SIG-M5 (cell line): ENCODE measurements around the gene ABI1.

Experiments
- DNase-seq: peaks from one replicate; lab custom pipeline; 2025; lab: John Stamatoyannopoulos, UW

ABI1 gene

DNA sequence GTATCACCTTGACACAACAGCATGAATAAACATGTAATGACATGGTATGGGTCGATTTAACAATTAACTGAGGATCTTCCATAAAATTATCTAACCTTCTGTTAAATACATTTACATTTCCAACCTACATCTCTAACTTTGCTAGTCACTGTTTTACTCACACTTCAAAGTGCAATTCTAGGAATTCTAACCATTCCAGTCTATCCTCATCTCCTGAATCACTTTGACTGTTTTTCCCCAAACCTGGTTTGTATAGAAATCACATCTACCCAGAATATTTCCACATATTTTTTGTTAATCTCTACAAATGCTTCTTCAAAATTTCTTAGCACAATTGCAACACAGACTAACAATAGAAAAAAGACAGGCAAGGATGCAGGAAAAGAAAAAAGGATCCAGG, 6.2 kb downstream of the ABI1 start:
- DNase-seq = no peak

DNA sequence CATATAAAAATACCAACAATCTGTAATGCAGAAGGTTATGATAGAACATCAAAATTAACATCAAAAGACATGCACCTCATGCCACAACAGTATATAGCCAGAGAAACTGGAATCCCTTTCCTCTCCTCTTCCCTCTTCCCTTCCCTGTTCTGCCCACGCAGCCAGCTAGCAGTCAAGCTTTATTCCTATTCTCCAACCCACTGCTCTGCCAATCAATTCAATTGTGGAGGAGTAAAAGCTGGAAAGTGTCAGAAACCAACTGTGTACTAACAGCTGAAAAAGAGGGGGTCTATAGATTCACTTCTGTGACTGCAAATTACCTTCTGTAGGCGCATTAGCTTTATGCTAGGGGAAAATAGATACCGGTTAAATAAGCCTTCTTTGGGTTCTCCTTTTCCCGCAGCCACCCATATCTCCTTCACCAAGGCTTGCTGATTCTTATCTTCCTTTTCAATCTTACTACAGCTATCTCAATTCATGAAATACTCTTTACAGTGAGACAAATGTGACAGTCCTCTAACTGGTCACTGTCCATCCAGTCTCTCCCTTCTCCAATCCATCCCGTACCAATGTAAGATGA, 16.3 kb downstream of the ABI1 start:
- no peak for DNase-seq

DNA sequence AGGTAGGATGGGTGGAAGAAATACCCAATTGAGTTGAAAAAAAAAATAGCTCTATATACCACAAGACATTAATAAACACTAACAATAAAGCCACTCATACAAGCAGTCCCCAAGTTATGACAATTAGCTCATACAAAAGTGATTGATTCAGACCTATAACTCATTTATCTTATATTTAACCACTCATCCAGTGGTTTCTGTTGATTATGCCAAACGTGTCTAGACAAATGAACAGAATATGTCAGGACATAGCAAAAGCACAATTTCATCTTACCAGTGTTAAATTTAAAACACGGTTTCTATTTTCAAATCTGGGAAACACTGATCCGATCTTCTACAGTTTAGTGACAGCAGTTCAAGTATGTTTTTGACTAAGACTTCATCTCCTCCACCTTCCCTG, 17.0 kb downstream of the ABI1 start:
- no peak for DNase-seq

- no peak for DNase-seq
Observed at GRCh38 chr10:26841733-26842317, 18.9 kb downstream of the ABI1 start.

- DNase-seq = no peak
Observed at GRCh38 chr10:26840938-26841732, 19.6 kb downstream of the ABI1 start.

- no peak for DNase-seq
Observed at GRCh38 chr10:26839966-26840627, 20.7 kb downstream of the ABI1 start.

- DNase-seq = peak; percentile 4
Observed at GRCh38 chr10:26837139-26837538, 23.6 kb downstream of the ABI1 start.

GRCh38 chr10:26835025-26835424, 25.7 kb downstream of the ABI1 start:
- DNase-seq = no peak

- no peak for DNase-seq
Observed at GRCh38 chr10:26832960-26833359, 27.8 kb downstream of the ABI1 start.

- DNase-seq = no peak
Observed at GRCh38 chr10:26831936-26832335, 28.8 kb downstream of the ABI1 start.

GRCh38 chr10:26829810-26830515, 30.8 kb downstream of the ABI1 start:
- no peak for DNase-seq

DNA sequence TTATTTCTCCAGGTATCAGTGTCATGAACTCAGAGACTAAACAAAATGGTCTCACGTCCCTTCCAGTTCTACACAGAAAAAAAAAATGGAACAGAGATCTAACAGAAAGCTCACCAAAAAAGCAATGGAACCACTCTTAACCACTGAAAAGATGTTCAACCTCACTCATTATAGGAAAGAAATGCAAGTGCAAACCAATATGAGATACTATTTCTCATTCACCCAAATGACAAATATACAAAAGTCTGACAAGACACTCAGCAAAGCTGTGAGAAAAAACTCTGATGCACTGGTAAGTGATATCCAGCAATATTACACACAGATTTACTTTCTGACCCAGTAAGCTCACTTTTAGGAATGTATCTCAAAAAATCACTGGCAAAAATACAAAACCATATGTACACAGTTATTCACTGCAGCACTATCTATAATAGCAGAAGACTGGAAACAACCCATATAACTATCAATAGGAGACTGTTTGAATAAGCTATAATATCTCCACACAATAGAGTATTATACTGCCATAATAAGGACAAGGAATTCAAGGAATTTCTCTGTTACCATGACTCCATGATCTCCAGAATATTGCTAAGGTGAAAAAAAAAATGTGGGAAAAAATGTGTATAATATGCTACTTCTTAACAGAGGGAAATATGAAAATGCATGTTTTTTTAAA, 36.6 kb downstream of the ABI1 start:
- no peak for DNase-seq

DNA sequence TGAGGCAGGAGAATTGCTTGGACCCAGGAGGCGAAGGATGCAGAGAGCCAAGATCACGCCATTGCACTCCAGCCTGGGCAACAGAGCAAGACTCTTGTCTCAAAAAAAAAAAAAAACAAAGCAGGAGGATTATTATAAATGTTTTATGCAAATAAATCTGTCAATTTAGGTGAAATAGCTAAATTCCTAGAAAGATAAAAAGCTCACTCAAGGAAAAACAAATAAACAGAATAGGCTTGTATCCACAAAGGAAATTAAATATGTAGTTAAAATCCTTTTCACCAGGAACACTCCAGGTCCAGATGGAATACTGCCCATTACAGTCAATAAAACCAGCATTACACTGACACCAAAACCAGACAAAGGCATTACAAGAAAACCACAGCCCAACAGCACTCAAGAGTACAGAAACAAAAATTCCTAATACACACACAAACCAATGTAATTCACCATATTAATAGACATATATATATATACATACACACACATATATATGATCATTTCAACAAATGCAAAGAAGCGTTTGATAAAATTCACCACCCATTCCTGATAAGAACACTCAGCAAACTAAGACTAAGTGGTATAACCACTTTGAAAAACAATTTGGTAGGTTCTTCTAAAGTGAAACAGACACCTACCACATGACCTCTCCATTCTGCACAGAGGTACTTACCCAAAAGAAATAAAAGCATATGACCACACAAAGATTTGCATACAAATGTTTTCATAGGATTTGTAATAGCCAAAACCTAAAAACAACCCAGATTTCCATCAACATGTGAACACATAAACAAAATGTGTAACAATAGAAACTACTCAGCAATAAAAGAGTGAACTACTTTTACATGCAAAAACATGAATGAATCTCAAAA, 38.8 kb downstream of the ABI1 start:
- no peak for DNase-seq

DNA sequence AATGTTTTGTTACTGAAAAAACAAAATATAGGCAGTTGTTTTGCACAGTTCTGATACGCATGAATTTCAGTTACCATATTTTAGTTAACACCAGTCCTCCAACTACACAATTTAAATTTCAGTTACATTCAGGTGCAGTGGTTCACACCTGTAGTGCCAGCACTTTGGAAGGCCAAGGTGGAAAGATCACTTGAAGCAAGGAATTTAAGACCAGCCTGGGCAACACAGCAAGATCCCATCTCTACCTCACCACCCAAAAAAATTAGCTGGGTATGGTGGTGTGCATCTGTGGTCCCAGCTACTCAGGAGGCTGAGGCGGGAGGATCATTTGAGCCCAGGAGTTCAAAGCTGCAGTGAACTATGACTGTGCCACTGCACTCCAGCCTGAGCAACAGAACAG, 45.3 kb downstream of the ABI1 start:
- DNase-seq = no peak

GRCh38 chr10:26810435-26811026, 50.2 kb downstream of the ABI1 start:
- no peak for DNase-seq

- no peak for DNase-seq
Observed at GRCh38 chr10:26809973-26810372, 50.8 kb downstream of the ABI1 start.

DNA sequence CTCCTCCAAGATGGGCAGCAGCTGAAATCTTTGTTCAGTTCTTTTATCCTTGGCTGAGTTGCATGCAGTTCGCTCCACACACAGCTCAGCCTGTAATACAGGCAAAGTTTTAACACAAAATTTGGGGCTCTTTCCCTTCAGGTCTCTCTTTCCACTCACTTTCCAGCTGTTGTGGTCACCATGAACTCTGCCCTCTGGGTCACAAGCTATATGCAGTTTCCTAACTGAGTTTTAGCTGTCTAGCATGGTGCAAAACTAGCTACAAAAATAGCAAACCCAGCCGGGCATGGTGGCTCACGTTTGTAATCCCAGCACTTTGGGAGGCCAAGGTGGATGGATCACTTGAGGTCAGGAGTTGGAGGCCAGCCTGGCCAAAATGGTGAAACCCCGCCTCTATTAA, 53.2 kb downstream of the ABI1 start:
- no peak for DNase-seq

DNA sequence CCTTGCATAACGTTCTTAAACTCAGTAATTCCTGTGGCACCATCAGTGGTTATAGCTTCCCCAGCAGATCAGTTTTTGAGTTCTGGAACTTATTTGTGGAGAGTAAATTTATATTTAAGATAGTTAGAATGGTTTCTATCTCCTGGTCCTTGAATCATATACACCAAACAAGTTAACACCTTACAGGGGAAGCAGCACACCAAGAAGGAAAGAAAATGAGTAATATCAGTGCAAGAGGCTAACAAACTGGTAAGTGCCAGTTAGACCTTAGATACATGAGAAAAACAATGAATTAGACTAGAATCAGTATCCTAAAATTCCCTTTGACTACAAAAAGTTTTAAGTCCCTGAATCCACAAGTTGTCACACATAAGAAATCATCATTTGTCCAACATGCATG, 54.2 kb downstream of the ABI1 start:
- DNase-seq = no peak

DNA sequence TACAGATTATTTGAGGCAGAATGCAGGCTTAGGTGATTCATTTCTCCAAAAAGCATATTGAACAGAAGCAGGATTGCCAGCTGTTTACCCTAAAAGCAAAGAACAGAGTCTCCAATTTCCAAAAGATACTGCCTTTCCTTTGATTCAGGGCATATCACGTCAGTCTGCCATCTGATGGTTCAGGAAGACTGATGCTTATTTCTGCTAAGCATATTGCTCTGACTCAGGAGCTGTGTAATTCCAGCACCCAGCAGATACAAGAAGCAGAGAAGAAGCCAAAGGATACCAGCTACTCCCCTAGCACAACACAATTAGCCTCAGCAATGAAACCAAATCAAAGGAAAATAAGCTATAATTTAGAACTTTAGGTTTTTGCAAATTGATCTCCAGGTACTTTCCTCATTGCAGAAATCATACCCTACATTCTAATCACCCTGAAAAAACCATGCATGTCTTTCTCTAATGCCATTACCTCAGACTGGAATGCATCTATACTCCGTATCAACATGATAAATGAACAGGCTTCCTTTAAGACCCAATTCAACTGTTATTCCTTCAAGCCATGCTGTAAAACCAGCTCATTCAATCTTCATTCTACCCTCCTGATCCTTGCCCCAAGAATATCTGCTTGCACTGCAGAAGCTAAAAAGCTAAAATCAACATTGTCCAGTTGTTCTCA, 55.1 kb downstream of the ABI1 start:
- no peak for DNase-seq
